HG02852 (cell line): Measurements from ENCODE around the gene XRN1.
"Not testable (repeated sequence)": the region's sequence is repeated elsewhere in the genome, so short reads cannot be mapped to it uniquely, and the experiment has no call there.

Experiments
- ATAC-seq: cut with Tn5 transposase; IDR thresholded peaks from one replicate; pipeline ENCODE4 v1.9.1; 2021; ENCODE audit warnings: mild to moderate bottlenecking, moderate library complexity; ENCODE audit not compliant: unreplicated experiment

Gene XRN1, protein sequence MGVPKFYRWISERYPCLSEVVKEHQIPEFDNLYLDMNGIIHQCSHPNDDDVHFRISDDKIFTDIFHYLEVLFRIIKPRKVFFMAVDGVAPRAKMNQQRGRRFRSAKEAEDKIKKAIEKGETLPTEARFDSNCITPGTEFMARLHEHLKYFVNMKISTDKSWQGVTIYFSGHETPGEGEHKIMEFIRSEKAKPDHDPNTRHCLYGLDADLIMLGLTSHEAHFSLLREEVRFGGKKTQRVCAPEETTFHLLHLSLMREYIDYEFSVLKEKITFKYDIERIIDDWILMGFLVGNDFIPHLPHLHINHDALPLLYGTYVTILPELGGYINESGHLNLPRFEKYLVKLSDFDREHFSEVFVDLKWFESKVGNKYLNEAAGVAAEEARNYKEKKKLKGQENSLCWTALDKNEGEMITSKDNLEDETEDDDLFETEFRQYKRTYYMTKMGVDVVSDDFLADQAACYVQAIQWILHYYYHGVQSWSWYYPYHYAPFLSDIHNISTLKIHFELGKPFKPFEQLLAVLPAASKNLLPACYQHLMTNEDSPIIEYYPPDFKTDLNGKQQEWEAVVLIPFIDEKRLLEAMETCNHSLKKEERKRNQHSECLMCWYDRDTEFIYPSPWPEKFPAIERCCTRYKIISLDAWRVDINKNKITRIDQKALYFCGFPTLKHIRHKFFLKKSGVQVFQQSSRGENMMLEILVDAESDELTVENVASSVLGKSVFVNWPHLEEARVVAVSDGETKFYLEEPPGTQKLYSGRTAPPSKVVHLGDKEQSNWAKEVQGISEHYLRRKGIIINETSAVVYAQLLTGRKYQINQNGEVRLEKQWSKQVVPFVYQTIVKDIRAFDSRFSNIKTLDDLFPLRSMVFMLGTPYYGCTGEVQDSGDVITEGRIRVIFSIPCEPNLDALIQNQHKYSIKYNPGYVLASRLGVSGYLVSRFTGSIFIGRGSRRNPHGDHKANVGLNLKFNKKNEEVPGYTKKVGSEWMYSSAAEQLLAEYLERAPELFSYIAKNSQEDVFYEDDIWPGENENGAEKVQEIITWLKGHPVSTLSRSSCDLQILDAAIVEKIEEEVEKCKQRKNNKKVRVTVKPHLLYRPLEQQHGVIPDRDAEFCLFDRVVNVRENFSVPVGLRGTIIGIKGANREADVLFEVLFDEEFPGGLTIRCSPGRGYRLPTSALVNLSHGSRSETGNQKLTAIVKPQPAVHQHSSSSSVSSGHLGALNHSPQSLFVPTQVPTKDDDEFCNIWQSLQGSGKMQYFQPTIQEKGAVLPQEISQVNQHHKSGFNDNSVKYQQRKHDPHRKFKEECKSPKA (N-terminal part only)

DNA sequence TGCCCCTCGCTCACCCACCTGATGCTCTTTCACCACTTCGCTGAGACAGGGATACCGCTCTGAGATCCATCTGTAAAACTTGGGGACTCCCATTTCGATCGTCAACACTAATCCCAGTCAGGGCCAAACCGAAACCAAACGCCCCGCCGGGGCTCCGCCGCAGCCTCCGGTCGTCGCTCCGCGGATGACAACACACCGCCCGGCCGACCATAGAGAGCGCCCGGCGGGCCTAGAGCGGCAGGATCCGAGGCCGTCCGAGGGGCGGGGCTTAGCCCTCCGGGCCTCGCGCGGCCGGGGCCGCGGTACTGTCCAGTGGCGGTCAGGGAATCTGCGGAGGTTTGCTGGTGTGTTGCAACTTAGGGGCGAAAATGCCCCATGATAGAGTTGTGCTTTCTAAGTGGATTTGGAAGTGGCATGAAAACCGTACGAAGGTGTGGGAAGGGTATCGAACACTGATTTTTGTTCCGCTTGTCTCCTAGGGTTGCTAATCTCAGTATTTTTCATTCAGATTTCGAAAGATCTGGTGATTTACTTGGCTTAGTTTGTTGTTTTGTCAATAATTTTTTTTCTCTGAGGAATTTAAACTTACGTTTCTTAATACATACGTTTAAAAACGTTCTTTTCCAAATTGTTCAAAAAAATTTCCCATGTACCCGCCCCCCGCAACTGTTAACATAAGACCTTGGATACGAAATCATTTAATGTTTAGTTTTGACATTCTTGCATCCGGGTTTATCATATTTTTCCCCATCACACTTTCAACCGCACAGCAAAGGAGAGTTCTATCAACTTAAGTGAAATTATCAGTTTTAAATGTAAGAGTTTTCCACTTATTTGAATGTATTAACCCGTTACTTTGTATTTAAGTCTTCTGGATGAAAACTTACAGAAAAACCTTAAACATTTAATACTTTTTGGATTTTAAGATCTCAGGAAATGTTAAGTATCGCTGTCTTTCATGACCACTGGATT is at the start of gene XRN1:
Gene XRN1, minus strand, starts transcription at position 186 of the 972 bp plus-strand sequence. Its CDS starts 93 bp downstream, at position 93.
- ATAC-seq = peak; percentile 87

DNA sequence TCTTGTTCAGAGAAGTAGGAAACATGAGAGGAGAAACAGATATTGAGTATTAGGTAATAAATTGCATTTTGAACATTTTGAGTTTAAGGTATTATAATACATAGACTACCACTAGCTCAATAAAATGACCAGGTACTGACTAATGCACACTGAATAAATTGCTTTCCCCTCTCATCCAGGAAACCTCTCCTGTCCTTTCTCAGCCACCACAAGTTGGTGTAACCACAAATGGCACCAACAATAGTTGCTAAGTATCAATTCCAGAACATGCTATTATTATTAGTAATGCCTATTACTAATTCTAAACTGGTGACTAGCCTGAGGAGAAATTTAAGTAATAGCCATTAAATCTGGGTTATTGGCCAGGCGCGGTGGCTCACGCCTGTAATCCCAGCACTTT is 47.3 kb upstream of the XRN1 start:
- ATAC-seq = no peak

DNA sequence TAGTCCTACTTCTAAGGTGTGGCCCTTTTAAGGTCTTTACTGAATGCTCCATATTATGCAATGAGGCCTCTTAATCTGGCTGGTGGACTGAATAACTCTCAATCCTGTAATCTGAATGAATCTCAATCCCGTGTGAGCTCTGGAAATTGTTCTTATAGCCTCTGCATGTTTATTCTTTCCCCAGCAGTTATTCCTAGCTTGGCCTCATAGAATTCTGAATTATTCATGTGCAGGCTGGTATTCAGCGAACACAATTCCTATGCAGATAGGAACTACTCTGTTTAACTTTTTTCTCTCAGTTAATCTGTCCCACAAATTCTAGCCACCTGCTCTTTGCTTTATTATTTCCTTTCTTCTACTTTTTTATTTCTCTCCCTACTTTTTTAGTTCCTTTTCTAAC is 44.3 kb upstream of the XRN1 start:
- ATAC-seq = no peak

DNA sequence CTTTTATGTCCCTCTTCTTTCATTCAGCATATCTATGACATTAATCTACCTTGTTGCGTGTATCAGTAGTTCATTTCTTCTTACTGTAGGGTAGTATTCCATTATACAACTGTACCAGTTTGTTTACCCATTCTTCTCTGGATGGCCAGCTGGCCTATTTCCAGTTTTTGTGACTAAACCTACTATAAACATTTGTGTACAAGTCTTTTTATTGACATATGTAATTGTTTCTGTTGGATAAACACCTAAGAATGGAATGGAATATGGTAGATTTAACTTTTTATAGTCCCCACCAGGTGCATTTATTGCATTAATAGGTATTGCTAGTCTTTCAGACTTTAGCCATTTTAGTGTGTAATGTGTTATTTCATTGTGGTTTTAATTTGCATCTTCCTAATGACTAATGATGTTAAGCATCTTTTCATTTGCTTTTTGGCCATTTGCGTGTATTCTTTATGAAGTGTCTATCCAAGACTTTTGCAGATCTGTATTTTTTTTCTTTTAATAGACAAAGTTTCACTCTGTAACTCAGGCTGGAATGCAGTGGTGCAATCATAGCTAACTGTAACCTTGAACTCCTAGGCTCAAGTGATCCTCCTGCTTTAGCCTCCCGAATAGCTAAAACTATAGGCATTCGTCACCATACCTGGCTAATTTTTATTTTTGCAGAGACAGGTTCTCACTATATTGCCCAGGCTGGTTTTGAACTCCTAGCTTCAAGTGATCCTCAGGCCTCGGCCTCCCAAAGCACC is 41.9 kb upstream of the XRN1 start:
- ATAC-seq = no peak

DNA sequence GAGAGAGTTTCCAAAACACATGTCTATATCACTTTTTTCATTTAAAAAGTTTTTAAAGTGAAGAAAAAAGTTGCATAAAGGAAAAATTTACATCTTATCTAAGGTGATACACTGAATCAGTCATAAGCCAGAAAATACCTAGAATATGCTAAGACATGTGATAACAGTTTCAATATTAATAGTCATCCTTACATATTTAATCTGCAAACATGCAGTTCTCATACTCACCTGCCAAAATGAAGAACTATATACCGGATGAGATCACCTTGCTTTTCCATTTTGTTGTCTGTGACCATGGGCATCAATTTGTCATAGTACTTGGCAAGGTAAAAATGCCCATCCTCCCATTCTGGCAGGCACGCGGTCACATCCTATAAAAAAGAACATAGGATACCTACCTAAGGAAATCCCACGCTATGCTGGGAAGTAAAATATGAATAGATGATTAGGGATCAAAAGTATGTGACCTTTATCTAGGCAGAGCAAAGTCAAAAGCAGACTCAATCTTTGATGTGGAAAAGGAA is 37.1 kb upstream of the XRN1 start:
- no peak for ATAC-seq

DNA sequence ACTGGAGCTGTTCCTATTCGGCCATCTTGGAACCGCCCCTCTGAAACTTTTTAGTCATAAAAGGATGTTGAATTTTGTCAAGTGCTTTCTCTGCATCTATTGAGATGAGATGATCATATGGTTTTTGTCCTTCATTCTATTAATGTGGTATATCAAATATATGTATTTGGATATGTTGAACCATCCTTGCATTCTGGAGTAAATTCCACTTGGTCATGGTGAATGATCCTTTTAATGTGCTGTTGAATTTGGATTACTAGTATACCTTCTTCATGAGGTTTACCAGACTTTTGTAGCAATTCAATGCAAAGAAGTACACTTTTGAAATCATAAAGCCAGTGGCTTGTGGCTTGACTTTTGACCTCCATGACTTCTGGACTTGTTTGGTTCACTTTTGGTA is 33.4 kb upstream of the XRN1 start:
- ATAC-seq = no peak

DNA sequence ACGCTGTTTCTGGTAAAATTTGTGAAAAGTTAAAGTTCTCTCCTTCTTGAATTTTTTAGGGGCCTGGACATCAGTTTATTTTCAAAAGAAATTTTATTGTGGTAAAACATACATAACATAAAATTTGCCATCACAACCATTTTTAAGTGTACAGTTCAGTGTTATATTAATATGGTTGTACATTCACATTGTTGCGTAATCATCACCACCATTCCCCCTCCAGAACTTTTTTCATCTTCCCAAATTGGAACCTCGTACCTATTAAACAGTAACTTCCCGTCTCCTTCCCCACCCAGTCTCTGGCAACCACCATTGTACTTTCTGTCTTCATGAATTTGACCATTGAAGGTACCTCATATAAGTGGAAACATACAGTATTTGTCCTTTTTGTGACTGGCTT is 23.0 kb upstream of the XRN1 start:
- ATAC-seq = no peak

DNA sequence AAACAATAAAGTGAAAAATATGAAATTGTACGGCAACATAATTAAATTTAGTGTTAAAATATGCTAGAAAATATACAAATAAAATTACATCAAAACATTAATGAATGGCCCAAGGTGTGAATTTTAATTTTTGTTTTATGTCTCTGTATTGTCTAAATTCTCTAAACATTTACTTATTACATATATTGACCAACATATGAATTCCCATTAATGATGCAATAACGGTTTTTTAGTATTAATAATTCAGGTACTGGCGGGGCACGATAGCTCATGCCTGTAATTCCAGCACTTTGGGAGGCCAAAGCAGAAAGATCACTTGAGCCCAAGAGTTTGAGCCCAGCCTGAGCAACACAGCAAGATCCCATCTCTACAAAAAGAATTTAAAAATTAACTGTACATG is 20.6 kb upstream of the XRN1 start:
- ATAC-seq = no peak

DNA sequence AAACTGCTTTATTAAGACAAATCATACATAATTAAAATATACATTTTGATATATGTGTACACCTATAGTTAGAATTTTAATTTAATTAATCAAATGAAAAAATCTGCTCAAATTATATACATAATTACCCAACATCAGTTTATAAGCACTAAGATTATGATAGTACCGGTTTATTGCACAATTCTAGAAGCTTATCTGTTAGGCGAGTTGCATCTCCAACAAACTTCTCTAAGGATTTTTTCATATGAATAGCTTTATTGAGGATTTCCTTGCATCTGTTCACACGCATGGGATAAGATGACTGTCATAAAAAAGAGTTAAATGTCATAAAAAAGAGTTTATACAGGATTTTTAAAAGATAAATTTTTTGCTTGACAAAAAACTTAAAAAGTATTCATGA is 19.9 kb upstream of the XRN1 start:
- no peak for ATAC-seq

DNA sequence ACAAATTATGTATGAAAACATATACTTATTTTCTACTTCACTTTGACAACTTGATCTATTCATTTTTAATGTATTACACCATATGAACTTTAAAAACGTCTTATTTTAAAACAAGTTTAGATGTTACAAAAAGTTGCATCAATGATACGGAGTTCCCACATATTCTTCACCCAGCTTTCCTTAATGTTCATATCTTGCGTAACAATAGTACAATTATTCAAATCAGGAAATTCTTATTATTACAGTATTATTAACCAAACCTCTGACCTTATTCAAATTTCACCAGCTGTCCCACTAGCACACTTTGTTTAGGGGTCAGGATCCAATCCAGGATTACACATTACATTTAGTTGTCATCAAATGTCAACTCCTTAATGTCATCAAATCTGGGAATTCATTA is 12.9 kb upstream of the XRN1 start:
- ATAC-seq = no peak

DNA sequence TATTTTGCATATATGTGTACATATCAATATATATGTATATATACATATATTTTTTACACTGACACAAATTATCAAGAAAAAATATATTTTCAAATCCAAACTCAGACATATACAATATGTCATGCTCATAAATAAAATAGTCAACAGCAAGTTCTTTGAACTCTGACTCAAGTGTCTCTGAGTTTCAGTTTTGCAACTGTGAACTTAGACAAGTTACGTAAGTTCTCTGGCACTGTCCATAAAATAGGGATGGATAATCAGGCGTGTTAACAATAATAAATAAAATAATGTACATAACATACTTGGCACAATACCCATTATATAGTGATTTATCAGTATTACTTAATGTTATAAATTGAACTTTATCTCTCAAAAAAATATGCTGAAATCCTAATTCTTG is 12.1 kb upstream of the XRN1 start:
- no peak for ATAC-seq

DNA sequence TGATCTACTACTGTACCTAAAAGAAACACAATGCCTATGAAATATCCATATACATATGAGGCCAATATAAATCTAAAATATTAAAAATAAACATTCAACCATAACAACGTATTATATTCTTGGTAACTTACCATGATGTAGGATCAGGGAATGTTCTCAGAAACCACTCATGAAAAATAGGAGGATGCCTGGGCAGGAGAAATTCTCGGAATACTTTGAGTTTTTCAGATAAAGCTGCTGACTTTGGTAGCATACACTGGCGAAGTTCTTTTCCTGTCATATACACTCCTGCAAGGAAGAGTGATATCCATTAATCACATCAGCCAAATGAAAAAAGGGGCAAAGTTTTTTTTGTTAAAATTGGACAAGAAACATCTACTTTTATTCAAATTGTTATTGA is 11.3 kb upstream of the XRN1 start:
- no peak for ATAC-seq

DNA sequence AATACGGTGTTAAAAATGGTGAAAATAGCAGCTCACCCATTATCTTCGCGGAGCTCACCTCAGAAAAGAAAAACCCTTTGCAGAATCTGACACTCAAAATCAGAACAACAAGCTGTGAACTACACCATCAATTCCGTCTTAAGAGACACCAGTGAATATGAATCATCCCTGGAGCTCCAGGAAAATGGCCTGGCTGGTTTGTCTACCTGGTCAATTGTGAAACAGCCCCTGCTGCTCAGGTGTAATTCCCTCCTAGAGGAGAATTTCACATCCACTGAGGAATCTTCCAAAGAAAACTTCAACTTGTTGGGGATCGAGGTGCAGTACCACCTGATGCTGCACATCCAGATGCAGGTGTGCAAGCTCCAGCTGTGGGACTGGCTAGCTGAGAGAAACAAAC is 3.0 kb upstream of the XRN1 start:
- no peak for ATAC-seq

DNA sequence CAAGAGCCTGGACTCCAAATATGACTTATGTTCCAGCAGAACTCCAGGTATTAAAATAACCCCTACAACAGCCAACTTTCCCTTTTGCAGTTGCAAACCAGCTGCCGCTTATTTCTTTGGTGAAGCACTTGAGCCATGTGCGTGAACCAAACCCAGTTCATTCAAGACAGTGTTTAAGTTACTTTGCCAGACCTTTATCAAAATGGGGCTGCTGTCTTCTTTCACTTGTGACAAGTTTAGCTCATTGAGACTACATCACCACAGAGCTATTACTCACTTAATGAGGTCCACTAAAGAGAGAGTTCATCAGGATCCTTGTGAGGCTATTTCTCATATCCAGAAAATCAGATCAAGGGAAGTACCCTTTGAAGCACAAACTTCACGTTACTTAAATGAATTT is 2.4 kb upstream of the XRN1 start:
- ATAC-seq = no peak

DNA sequence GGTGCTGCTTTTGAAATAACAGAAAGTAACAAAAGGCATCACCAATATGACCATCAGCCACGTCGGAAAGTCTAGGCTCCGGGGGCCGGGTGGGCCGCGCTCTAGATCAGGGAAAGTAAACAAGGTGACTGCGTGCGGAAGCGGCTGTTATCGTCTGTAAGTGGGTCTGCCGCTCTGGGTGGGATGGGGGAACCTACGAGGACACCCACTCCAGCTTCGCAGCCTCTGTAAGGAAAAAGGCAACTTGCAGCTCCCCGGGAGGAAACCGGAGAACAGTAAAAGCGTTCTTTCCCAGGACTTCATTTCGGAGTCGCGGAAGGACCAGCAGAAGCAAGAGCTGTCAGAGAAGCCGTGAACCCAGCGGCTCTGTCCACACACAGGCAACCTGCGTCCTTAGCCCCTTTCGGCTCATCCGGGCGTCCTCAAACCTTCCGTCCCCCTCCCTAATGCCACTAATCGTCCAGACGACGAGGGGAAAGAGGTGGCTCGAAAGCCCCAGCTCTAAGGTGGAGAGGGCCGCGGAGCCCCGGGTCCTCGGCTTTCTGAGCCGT is 461 bp downstream of the XRN1 start:
- ATAC-seq = peak; percentile 27

DNA sequence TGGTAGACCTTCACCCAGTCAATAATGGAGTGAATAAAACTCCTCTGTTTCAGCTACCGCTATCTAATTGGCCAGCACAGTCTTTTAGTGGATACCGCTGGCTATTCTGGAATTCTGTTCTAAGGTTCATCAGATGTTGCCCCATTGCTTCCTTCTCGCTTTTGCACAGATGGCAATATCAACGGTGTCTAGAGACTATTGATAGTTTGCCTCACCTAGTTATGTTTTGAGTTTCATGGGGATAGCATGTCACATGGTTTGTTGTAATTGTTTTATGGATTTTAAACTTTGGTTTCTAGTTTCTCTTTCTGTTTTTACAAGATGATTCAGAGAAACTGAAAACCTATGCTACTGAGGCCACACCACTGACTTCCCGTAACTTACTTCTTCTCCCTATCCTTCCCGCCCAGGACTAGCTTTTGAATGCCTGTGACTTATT is 2.0 kb downstream of the XRN1 start:
- ATAC-seq = peak; percentile 54

DNA sequence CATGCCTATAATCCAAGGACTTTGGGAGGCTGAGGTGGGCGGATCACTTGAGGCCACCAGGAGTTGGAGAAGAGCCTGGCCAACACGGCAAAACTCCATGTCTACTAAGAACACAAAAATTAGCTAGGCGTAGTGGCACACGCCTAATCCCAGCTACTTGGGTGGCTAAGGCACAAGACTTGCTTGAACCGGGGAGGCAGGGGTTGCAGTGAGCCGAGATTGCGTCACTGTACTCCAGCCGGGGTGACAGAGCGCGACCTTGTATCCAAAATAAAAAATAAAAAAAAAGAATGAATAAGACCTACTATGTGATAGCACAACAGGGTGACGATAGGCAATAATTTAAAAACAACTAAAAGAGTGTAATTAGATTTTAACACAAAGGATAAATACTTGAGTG is 3.5 kb downstream of the XRN1 start:
- no peak for ATAC-seq

DNA sequence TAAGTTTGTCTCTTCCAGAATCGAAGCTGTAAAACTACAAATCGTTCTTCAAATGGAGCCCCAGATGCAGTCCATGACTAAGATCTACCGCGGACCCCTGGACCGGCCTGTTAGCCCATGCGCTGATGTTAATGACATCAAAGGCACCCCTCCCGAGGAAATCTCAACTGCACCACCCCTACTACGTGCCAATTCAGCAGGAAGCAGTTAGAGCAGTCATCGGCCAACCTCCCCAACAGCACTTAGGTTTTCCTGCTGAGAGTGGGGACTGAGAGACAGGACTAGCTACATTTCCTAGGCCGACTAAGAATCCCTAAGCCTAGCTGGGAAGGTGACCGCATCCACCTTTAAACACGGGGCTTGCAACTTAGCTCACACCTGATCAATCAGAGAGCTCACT is 4.8 kb downstream of the XRN1 start:
- ATAC-seq = not testable (repeated sequence)
